HG02678 (cell line): ENCODE measurements around the gene RAF1.
"Not testable (repeated sequence)": the region's sequence is repeated elsewhere in the genome, so short reads cannot be mapped to it uniquely, and the experiment has no call there.

ENCODE experiments used
- ATAC-seq: cut with Tn5 transposase; IDR thresholded peaks from one replicate; pipeline ENCODE4 v1.9.1; 2021; ENCODE audit warnings: mild to moderate bottlenecking, moderate library complexity; ENCODE audit not compliant: unreplicated experiment

Gene RAF1

GRCh38 chr3:12562451-12562850 is 101.5 kb downstream of the RAF1 start:
- ATAC-seq = no peak

GRCh38 chr3:12561397-12561796 is 102.5 kb downstream of the RAF1 start:
- no peak for ATAC-seq

GRCh38 chr3:12560505-12561190 is 103.3 kb downstream of the RAF1 start:
- ATAC-seq = peak; percentile 45

- ATAC-seq = no peak
Observed at GRCh38 chr3:12559520-12559919, 104.4 kb downstream of the RAF1 start.

GRCh38 chr3:12558706-12559105 is 105.2 kb downstream of the RAF1 start:
- no peak for ATAC-seq

GRCh38 chr3:12557473-12558100 is 106.3 kb downstream of the RAF1 start:
- no peak for ATAC-seq

GRCh38 chr3:12556690-12557472 is 107.0 kb downstream of the RAF1 start, which contains the start of gene MKRN2:
Gene MKRN2 (plus strand): TSS chr3:12557087. CDS start chr3:12557151, 64 bp downstream.
- ATAC-seq = peak; percentile 84

GRCh38 chr3:12556314-12556689 is 107.6 kb downstream of the RAF1 start:
- ATAC-seq = no peak

GRCh38 chr3:12553921-12554391 is 110.0 kb downstream of the RAF1 start:
- ATAC-seq = no peak

GRCh38 chr3:12549971-12550760 is 113.8 kb downstream of the RAF1 start:
- ATAC-seq = no peak

GRCh38 chr3:12545473-12545791 is 118.5 kb downstream of the RAF1 start, which contains the start of gene MKRN2OS:
Gene MKRN2OS (minus strand): TSS chr3:12545499. CDS start chr3:12545464, 35 bp downstream.
- no peak for ATAC-seq

GRCh38 chr3:12544652-12545472 is 119.1 kb downstream of the RAF1 start:
- no peak for ATAC-seq

- not testable (repeated sequence) for ATAC-seq
Observed at GRCh38 chr3:12543497-12543896, 120.4 kb downstream of the RAF1 start.

GRCh38 chr3:12541625-12542024 is 122.3 kb downstream of the RAF1 start:
- no peak for ATAC-seq

GRCh38 chr3:12536423-12536822 is 127.5 kb downstream of the RAF1 start:
- ATAC-seq = no peak
